CMK (cell line): Measurements from ENCODE around the gene CPVL.

Source experiments
- DNase-seq: peaks from one replicate; pipeline ENCODE4 v3.0.0-alpha.2; 2010; ENCODE audit warnings: low read depth

Gene CPVL

DNA sequence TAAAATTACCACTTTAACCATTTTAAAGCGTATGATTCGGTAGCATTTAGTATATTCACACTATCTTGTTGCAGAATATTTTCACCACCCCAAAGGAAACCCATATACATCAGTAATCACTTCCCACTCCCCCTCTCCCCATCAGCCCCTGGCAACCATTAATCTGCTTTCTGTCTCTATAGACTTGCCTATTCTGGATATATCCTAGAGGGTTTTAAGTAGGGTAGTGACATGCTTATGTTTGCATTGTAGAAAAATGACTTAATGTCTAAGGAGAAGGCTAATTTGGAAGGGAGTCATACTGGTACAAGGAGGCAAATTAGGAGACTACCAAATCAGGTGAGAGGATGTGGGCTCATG, 145.6 kb downstream of the CPVL start:
- DNase-seq: no peak

DNA sequence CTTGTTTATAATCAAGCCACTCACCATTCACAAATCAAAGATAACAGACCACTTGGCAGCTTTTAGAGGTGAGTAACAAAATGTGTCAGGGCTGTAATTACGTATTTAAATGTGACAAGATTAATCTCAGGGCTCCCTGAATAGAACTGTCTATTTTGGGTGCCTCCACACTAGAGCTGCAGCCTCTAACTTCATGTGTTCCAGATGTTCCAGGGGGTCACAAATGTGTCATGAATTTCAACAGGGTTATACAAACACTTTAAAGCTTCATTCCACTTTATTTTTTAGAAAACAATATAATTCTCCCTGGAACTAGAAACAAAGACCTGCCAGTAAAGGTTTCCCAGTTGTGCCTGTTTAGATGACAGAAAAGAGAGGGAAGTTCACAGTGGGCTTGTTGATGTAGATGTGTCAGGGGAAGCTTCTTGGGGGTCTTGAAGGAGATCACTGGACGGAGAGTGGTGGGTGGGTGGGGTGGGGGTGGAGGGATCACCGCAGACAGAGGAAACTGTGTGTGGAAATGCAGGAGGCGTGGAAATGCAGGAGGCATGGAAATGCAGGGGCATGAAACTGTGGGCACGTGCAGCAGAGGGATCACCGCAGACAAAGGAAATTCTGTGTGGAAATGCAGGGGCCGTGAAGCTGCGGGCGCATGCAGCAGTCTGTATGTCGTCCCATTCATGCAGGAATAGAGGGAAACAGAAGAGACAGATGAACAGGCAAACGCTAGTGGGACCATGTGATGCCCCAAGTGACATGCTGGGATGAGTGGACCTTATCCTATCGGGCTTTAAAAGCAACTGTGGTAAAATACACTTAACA, 146.2 kb downstream of the CPVL start:
- no peak for DNase-seq

DNA sequence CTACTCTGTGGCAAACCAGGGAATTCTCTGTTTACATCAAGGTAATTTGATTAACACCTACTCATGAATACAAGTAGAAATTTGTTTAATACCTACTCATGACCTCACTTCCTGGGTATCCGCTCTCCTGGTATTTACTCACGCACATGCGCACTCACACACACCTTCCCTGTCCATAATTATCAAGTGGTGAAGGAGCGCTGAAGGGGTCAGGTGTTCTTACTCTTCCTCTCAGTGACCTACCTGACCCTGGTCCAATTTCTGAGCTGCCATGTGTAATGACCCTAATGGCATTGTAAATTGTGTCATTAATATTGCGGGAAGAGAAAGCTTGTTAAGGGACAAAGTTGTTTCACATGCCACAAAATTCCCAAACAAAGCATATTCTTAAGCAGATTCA, 146.9 kb downstream of the CPVL start:
- no peak for DNase-seq

DNA sequence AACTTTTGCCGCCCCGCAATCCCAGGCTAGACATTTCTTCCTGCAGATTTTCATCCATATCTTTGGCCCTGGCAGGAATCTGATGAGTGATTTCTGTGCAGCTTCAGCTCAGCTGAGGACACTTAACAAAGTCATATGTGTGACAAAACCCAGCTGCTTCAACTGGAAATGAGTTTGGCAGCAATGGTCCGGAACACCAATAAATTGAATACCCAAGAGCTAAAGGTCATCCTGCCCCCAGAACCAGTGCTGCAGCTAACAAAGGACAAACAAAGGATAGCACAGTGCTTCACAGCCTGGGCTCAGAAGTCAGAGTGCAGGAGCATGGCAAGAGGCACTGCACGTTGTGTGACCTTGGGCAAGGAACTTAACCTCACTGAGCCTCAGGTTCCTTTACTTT, 148.2 kb downstream of the CPVL start:
- no peak for DNase-seq

DNA sequence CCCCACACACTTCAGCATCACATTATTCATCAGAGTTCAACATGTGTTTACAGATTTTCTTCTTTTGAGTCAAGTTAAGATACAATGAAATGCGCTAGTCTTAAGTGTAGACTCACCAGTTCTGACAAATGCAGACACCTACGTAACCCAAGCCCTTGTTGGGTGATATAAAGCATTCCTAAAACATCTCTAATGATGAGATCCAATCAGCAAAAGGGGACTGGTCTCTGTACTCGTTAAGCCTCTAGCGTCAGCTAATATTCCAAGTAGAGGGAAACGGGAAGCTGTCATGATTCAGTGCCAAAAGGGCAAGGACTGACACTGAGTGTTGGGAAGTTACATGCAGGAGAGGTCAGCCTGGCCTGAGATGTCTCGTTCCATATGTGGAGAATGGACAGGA, 149.5 kb downstream of the CPVL start:
- DNase-seq: no peak

- no peak for DNase-seq
Measured at GRCh38 chr7:28993371-28993770, 153.0 kb downstream of the CPVL start.

DNA sequence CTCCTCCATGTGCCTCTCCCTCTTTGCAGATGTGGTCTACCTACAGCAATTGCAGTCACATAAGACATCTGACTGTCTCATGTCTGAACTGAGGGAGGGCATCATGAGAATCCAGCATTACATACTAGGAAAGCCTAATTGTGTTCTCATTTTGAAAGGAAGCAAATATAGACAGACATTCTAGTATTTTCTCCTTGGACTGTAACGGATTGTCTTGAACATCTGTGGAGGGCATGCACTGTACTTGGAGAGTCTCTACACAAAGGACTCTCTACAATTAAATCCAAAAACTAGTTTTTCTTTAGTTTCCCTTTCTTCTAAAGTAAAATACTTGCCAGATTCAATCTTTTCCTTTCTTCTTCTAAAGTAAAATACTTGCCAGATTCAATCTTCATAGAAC, 153.5 kb downstream of the CPVL start:
- DNase-seq: no peak

DNA sequence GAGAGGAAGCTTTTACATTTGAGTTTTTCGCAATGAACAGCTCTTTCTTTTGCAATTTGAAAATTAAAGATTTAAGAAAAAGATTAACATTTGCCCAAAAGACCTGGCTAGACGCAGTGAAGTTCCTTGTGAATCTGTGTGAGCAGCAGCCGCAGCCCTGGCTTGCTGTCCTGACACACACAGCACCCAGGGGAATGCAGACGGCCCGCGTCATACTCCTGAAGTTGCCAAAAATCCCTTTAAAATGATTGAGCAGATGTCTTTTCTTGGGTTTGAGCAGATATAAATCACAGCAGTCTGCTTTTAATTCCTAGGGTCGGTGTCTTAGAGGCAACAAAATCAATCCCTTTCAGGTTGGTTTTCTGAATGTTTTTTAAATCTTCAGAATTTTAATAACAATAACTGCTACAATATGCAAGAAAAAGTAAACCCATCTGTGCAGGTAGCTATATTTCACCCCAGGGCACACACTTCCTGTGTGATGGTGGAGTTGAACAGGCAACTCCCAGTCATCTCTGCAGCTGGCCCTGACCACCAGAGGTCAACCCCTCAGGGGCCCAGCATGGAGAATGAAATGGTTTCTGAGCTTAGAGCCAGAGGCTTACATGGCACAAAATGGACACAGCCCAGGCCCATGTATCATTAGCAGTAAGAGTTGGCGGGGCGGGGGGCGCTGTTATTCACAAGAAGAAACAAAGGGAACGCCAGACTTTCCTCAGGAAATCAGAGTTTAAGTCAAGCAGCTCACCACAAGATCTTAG, 156.0 kb downstream of the CPVL start:
- DNase-seq: no peak

- DNase-seq: no peak
Measured at GRCh38 chr7:28989211-28989980, 156.9 kb downstream of the CPVL start.

DNA sequence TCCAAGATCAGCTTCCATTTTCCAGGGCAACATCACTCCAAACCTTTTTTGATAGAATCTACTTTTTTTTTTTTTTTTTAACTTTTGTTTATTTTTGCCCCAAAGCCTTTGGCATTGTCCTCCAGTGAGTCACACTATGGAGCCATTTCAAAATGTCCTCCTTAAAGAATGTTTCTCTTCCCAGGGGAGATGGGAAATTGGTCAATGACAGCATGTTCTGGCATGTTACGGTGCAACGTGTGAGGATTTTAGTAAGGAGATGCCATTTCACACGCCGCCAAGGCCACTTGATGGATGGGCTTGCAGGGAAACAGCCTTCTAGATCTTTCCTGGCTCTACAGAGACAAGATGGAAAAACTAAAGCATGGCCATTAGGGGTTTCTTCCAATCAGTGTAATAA, 157.5 kb downstream of the CPVL start:
- DNase-seq: no peak

DNA sequence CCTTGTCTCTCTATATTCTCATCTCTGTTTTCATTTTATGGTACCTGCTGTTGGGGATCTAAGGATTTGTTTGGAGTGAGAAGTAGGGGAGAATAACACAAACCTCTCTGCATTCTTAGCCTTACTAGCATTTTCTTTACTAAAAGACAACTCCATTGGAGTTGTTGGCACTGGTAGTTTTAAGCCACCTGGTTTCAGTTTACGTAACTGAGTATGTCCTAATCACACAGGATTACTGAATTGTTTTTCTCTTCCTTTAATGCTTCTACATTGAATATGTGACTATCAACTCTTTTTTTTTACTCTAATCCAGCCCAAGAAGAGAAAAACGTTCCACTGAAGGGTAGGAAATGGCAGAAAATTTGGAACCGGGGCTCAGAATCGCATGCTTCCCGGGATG, 158.2 kb downstream of the CPVL start:
- DNase-seq: no peak

DNA sequence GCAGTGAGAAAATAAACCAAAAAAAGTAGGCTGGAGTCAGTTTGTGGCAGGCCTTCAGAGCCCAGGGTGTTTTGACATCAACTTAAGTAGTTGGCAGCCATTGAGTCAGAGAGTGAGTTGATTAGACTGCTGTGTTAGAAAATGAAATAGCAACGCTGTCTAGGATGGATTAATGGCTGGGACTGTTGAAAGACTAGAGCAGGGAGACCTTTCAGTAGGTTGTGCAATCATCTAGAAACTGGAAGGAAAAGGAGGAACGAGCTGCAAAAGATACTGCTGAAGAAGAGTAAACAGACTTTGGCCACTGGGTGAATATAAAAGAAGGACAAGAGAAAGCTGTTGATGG, 159.6 kb downstream of the CPVL start:
- DNase-seq: no peak

DNA sequence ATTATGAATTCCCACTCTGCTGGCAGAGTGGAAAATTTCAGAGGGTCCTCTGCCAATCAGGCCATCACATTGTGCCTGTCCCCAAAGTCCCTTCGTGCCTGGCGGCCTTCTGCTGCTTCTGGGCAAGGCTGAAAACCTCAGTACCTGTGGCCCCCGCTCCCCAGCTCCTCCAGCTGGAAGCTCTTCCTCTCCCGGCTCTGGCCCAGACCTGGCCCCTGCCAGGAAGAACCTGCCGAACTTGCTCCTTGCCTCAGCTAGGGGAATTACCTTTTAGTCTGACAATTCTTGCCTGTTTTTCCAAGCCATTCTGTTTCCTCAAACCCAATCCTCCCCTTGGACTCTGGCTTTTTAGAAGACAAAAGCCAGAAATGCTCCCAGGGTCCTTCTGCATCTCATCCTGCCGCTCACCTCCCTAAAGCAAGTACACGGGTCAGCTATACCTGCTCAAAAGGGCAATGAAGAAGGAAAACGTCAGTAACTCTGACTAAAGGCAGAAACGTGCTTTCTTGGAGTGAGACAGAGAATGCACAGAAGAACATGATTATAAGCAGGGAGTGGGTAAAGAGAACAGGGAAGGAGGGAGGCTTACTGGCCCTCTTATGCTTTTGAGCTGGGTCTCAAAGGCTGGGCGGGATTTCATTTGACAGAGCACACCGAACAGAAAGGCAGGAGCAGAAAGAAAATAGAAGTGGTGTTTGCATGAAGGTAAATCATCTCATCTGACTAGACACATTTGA, 160.1 kb downstream of the CPVL start:
- DNase-seq: no peak

DNA sequence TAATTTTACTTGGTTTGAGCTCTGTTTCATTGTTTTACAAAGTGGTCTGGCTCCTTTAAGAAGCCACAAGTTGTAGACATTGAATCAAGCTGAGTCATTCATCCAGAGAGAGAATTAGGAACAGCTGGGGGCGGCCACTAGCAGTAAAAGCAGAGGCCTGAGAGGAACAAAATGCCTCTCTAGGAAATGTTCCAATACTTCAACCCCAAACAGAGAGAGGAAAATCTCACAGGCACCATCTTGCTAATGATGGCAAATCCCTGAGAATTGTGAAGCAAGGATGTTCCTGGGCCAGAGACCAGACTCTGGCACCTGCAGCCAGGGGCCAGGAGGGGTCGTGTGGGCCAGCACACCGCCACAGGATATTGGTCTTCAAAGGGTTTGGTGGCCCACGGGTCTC, 161.7 kb downstream of the CPVL start:
- no peak for DNase-seq

- DNase-seq: no peak
Measured at GRCh38 chr7:28984217-28984616, 162.1 kb downstream of the CPVL start.

DNA sequence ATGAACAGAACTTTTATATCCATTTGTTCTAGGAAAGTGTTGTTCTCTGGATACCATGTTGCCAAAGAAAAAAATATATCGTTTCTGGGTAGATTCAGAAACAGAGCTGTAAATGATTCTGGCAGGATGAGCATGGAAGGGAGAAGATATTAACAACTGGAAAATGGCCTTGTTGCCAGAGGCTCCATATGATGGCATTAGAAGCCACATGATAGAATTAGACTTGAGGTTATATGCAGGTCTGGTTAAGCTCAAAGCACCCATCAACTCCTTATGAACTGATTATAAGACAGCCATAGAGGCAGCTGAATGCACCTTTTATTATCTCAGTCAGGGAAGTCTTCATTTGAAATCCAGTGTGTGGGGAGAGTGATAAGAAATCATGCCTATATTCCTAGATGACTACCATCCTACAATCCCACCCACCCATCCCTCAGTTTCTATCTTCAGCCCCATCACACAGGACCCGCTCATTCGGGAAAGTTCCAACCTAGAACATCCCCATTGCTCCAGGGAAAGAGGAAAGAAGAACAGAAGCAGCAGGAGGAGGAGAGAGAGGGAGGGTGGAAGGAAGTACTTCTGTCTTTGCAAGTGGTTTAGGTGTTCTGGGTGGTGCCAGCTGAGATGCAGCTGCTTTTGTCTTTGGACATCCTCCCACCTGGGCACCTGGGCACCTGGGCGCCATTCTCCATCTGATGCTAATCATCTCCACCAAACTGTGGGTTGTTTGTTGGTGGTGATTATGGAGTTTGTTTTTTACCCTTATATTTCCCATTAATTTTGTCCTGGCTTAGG, 162.7 kb downstream of the CPVL start:
- DNase-seq: no peak

DNA sequence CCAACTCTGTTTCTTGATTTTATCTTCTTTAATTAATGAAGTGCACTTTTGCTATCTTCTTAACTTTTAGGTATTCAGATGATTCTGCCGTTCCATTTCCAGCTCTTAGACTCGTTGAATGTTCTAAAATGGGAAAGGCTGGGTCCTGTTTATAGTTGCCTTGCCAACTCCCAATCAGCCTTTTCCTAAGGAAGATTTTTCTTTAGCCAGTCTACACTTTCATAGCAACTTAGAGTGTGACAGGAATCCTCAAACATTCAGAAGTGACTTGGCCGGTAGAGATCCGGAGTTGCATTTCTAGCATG, 165.2 kb downstream of the CPVL start:
- no peak for DNase-seq

- DNase-seq: no peak
Measured at GRCh38 chr7:28980451-28981160, 165.7 kb downstream of the CPVL start.

GRCh38 chr7:28979776-28980175, 166.6 kb downstream of the CPVL start:
- DNase-seq: no peak

- no peak for DNase-seq
Measured at GRCh38 chr7:28977881-28978280, 168.5 kb downstream of the CPVL start.

GRCh38 chr7:28976022-28976421, 170.3 kb downstream of the CPVL start:
- no peak for DNase-seq
